NCI-H146 treated with DMSO at 0.1 percent for 48 hours (cell line): ENCODE data around the gene PCDHA8.
"Not testable (repeated sequence)": the region's sequence is repeated elsewhere in the genome, so short reads cannot be mapped to it uniquely, and the experiment has no call there.

Source experiments
- DNase-seq: peaks from one replicate; lab custom pipeline; 2025; ENCODE audit not compliant: unreplicated experiment; lab: John Stamatoyannopoulos, UW

PCDHA8 gene, protein sequence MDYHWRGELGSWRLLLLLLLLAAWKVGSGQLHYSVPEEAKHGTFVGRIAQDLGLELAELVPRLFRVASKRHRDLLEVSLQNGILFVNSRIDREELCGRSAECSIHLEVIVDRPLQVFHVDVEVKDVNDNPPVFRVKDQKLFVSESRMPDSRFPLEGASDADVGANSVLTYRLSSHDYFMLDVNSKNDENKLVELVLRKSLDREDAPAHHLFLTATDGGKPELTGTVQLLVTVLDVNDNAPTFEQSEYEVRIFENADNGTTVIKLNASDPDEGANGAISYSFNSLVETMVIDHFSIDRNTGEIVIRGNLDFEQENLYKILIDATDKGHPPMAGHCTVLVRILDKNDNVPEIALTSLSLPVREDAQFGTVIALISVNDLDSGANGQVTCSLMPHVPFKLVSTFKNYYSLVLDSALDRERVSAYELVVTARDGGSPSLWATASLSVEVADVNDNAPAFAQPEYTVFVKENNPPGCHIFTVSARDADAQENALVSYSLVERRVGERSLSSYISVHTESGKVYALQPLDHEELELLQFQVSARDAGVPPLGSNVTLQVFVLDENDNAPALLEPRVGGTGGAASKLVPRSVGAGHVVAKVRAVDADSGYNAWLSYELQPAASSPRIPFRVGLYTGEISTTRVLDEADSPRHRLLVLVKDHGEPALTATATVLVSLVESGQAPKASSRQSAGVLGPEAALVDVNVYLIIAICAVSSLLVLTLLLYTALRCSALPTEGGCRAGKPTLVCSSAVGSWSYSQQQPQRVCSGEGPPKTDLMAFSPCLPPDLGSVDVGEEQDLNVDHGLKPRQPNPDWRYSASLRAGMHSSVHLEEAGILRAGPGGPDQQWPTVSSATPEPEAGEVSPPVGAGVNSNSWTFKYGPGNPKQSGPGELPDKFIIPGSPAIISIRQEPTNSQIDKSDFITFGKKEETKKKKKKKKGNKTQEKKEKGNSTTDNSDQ

GRCh38 chr5:140840978-140841962 lies at the start of gene PCDHA8:
PCDHA8 (plus strand) TSS chr5:140841187; CDS start chr5:140841322, 135 bp downstream.
- DNase-seq, result no peak

- no peak for DNase-seq
Measured at GRCh38 chr5:140794595-140795258, 46.3 kb upstream of the PCDHA8 start, which contains the start of gene PCDHA2. PCDHA2 (plus strand) TSS chr5:140794852.

- no peak for DNase-seq
Measured at GRCh38 chr5:140795259-140795641, 45.7 kb upstream of the PCDHA8 start.

DNA sequence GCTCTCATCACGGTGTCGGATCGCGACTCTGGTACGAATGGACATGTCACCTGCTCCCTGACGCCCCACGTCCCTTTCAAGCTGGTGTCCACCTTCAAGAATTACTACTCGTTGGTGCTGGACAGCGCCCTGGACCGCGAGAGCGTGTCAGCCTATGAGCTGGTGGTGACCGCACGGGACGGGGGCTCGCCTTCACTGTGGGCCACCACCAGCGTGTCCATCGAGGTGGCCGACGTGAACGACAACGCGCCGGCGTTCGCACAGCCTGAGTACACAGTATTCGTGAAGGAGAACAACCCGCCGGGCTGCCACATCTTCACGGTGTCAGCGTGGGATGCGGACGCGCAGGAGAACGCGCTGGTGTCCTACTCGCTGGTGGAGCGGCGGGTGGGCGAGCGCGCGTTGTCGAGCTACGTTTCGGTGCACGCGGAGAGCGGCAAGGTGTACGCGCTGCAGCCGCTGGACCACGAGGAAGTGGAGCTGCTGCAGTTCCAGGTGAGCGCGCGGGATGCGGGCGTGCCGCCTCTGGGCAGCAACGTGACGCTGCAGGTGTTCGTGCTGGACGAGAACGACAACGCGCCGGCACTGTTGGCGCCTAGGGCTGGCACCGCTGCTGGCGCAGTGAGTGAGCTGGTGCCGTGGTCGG lies 44.8 kb upstream of the PCDHA8 start:
- DNase-seq, result not testable (repeated sequence)

DNA sequence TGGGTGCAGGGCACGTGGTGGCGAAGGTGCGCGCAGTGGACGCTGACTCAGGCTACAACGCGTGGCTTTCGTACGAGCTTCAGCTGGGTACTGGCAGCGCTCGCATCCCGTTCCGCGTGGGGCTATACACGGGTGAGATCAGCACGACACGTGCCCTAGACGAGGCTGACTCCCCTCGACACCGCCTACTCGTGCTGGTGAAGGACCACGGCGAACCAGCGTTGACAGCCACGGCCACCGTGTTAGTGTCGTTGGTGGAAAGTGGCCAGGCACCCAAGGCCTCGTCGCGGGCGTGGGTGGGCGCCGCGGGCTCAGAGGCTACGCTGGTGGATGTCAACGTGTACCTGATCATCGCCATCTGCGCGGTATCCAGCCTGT lies 44.3 kb upstream of the PCDHA8 start:
- no peak for DNase-seq

DNA sequence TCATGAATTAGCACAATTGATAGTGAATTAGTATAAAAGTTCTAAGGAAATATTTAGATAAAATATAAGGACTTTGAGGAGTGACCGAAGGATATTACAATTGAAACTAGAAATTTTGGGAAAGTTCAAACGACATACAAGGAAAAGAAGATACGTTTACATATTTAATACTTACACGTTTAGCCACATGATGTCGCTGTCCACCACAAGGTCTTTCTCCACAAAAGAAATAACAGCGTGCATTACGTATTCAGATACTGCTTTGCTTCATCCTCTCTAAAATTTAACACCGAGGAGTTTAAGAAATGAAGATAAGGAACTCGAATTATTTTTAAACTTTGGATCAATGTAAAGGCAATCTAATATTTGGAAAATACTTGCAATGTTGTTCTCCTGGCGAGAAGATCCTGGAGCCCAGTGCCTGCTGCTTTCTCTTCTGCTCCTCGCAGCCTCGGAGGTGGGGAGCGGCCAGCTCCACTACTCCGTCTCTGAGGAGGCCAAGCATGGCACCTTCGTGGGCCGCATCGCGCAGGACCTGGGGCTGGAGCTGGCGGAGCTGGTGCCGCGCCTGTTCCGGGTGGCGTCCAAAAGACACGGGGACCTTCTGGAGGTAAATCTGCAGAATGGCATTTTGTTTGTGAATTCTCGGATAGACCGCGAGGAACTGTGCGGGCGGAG lies 40.0 kb upstream of the PCDHA8 start, which contains the start of gene PCDHA3:
TSS of gene PCDHA3 (plus strand) at position 242 of the 678 bp plus-strand sequence.
- no peak for DNase-seq

DNA sequence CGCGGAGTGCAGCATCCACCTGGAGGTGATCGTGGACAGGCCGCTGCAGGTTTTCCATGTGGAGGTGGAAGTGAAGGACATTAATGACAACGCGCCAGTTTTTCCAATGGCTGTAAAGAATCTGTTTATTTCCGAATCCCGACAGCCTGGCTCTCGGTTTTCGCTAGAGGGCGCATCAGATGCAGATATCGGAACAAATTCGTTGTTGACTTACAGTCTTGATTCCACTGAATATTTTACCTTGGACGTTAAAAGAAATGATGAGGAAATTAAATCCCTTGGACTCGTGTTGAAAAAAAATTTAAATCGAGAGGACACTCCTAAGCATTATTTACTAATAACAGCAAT lies 39.5 kb upstream of the PCDHA8 start:
- no peak for DNase-seq

GRCh38 chr5:140802381-140802780 lies 38.6 kb upstream of the PCDHA8 start:
- DNase-seq, result not testable (repeated sequence)

DNA sequence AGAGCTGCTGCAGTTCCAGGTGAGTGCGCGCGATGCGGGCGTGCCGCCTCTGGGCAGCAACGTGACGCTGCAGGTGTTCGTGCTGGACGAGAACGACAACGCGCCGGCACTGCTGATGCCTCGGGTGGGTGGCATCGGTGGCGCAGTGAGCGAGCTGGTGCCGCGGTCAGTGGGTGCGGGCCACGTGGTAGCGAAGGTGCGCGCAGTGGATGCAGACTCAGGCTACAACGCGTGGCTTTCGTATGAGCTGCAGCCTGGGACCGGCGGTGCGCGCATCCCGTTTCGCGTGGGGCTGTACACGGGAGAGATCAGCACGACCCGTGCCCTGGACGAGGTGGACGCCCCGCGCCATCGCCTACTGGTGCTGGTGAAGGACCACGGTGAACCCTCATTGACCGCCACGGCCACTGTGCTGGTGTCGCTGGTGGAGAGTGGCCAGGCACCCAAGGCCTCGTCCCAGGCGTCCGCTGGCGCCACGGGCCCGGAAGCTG lies 38.2 kb upstream of the PCDHA8 start:
- no peak for DNase-seq

DNA sequence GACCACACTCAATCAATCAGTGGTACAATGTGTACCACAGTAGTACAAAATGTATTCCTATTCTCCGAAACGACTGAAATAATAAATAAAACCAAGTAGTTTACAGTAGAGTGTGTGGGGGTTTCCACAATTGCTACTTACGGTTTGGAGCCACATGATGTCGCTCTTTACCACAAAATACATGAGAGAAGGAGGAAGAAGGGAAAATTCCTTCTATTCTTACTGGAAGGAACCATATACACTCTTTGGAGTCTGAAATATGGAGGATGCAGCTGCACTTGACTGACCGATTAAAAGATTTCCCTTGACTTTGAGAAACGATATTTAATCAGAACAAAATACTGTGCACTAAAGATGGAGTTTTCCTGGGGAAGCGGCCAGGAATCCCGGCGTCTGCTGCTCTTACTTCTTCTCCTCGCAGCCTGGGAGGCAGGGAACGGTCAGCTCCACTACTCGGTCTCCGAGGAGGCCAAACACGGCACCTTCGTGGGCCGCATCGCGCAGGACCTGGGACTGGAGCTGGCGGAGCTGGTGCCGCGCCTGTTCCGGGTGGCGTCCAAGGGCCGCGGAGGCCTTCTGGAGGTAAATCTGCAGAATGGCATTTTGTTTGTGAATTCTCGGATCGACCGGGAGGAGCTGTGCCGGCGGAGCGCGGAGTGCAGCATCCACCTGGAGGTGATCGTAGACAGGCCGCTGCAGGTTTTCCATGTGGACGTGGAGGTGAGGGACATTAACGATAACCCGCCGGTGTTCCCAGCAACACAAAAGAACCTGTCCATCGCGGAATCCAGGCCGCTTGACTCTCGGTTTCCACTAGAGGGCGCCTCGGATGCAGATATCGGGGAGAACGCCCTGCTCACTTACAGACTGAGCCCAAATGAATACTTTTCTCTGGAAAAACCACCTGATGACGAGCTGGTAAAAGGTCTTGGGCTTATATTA lies 33.9 kb upstream of the PCDHA8 start, which contains the start of gene PCDHA4:
TSS of gene PCDHA4 (plus strand) at position 235 of the 942 bp plus-strand sequence.
- peak; percentile 45 for DNase-seq

- DNase-seq, result not testable (repeated sequence)
Measured at GRCh38 chr5:140808241-140808888, 32.6 kb upstream of the PCDHA8 start.

- no peak for DNase-seq
Measured at GRCh38 chr5:140808889-140809291, 32.1 kb upstream of the PCDHA8 start.

GRCh38 chr5:140821375-140822280 lies 19.4 kb upstream of the PCDHA8 start, which contains the start of gene PCDHA5:
PCDHA5 (plus strand) TSS chr5:140821613.
- no peak for DNase-seq

GRCh38 chr5:140822281-140822629 lies 18.7 kb upstream of the PCDHA8 start:
- DNase-seq, result no peak

DNA sequence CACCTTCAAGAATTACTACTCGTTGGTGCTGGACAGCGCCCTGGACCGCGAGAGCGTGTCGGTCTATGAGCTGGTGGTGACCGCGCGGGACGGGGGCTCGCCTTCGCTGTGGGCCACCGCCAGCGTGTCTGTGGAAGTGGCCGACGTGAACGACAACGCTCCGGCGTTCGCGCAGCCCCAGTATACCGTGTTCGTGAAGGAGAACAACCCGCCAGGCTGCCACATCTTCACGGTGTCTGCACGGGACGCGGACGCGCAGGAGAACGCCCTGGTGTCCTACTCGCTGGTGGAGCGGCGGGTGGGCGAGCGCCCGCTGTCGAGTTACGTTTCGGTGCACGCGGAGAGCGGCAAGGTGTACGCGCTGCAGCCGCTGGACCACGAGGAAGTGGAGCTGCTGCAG lies 18.0 kb upstream of the PCDHA8 start:
- not testable (repeated sequence) for DNase-seq

GRCh38 chr5:140823475-140823874 lies 17.5 kb upstream of the PCDHA8 start:
- no peak for DNase-seq
